K562 (cell line): ENCODE measurements around the gene PLSCR5. TPM values are rescaled to one million over a fixed set of nuclear protein-coding genes. Genes with fewer than 3 reads are reported as not detected.

ENCODE experiments used
- FOXA3 ChIP-seq, 2 experiments: fragments of 450-650 bp in 1 of 2; sonication (generic) in 1 of 2; formaldehyde crosslinking; IDR thresholded peaks in 1 of 2; conservative IDR thresholded peaks in 1 of 2; 2 replicates each; pipeline versions ENCODE4 v1.4.0 to v1.8.0; 2020 to 2022; ENCODE audit warnings: mild to moderate bottlenecking in 2 of 2, missing genetic modification reagents in 1 of 2
- SNIP1 ChIP-seq: fragments of 450-650 bp; IDR thresholded peaks from 2 replicates; pipeline ENCODE4 v1.7.1; 2017; ENCODE audit warnings: low read depth, mild to moderate bottlenecking
- TEAD4 ChIP-seq, 2 experiments: sonication (generic) in 1 of 2; formaldehyde crosslinking in 1 of 2; IDR thresholded peaks; 2 replicates each; pipeline versions ENCODE4 v1.6.1 to v1.8.0; 2012 to 2022; ENCODE audit warnings: borderline replicate concordance in 1 of 2, inconsistent platforms in 1 of 2, low read length in 1 of 2, mild to moderate bottlenecking in 1 of 2, missing genetic modification reagents in 1 of 2
- polyA plus RNA-seq, 8 experiments: library from polyadenylated mRNA; depleted of rRNA in 4 of 8; stranded (reverse) in 5 of 8; unstranded in 3 of 8; fragments of >200 nt; fragmentation: Nextera tagmentation in 2 of 8; fragmentation: Illumina TruSeq in 1 of 8; extraction: Ambion mirVana in 2 of 8; extraction: Trizol in 1 of 8; gene quantifications; 2 replicates each; pipeline versions ENCODE4 v1.2.1 to v1.2.3, GENCODE V29; 2011 to 2014; ENCODE audit warnings: inconsistent platforms in 1 of 8, missing spikeins in 1 of 8
- total RNA-seq, 7 experiments: library from RNA; depleted of rRNA in 6 of 7; stranded (reverse); fragments of >200 nt in 6 of 7; fragmentation: Illumina TruSeq in 2 of 7; extraction: Trizol in 2 of 7; gene quantifications; 2 replicates each; pipeline versions ENCODE4 v1.2.1 to v1.2.3, GENCODE V29; 2011 to 2021; ENCODE audit warnings: low replicate concordance in 1 of 7
- TF ChIP-seq, protein P1 (sequence below): sonication (generic); formaldehyde crosslinking; IDR thresholded peaks from 2 replicates; pipeline ENCODE4 v1.8.0; 2022; ENCODE audit warnings: missing genetic modification reagents, mild to moderate bottlenecking, moderate library complexity, borderline replicate concordance
- TF ChIP-seq, protein P2 (sequence below): sonication (generic); formaldehyde crosslinking; IDR thresholded peaks from 2 replicates; pipeline ENCODE4 v1.8.0; 2023; ENCODE audit warnings: missing genetic modification reagents, mild to moderate bottlenecking, borderline replicate concordance

Gene PLSCR5
- total and polyA plus RNA-seq, 9 of the 15 experiments (the other 6 are each of a cell fraction or from before 2014, with no cell fraction given) = not detected

DNA sequence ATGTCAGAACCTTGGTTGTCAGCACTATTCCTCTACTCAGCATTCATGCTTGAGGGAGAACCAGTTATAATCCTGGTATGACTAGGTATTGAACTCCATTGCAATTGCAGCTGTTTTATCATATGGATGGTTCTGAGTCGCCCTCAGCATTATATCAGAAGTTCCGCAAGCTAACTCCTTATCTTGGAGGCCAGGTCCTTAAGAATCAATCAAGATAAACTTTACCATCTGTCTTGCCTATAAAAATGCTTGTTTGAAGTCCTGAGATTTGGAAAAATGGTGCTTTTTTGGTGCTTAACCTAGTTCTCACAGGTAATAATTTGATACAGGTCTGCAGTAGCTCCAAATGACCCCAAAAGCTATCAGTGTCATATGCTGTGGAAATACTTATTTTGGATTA lies 44.5 kb downstream of the PLSCR5 start (continued):
- peak; percentile 57; the same call in 1 of the 2 replicates for TF ChIP-seq TEAD4 (IDR thresholded peaks at IDR 0.05; ENCODE audit: low read length)
- no peak for TF ChIP-seq TEAD4 (CRISPR knock-in tag; IDR thresholded peaks at IDR 0.05; ENCODE audit: borderline replicate concordance)
- TF ChIP-seq FOXA3 (CRISPR knock-in tag; conservative IDR thresholded peaks at IDR 0.05 in 1 of 2, IDR thresholded peaks at IDR 0.05 in 1 of 2) = 0 out of 4 replicates have a peak, but pooled peaks of 1 of the 2 experiments have one; percentile 19
- TF ChIP-seq SNIP1 = no peak
- TF ChIP-seq, protein P1, sequence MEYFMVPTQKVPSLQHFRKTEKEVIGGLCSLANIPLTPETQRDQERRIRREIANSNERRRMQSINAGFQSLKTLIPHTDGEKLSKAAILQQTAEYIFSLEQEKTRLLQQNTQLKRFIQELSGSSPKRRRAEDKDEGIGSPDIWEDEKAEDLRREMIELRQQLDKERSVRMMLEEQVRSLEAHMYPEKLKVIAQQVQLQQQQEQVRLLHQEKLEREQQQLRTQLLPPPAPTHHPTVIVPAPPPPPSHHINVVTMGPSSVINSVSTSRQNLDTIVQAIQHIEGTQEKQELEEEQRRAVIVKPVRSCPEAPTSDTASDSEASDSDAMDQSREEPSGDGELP = no peak
- TF ChIP-seq, protein P2, sequence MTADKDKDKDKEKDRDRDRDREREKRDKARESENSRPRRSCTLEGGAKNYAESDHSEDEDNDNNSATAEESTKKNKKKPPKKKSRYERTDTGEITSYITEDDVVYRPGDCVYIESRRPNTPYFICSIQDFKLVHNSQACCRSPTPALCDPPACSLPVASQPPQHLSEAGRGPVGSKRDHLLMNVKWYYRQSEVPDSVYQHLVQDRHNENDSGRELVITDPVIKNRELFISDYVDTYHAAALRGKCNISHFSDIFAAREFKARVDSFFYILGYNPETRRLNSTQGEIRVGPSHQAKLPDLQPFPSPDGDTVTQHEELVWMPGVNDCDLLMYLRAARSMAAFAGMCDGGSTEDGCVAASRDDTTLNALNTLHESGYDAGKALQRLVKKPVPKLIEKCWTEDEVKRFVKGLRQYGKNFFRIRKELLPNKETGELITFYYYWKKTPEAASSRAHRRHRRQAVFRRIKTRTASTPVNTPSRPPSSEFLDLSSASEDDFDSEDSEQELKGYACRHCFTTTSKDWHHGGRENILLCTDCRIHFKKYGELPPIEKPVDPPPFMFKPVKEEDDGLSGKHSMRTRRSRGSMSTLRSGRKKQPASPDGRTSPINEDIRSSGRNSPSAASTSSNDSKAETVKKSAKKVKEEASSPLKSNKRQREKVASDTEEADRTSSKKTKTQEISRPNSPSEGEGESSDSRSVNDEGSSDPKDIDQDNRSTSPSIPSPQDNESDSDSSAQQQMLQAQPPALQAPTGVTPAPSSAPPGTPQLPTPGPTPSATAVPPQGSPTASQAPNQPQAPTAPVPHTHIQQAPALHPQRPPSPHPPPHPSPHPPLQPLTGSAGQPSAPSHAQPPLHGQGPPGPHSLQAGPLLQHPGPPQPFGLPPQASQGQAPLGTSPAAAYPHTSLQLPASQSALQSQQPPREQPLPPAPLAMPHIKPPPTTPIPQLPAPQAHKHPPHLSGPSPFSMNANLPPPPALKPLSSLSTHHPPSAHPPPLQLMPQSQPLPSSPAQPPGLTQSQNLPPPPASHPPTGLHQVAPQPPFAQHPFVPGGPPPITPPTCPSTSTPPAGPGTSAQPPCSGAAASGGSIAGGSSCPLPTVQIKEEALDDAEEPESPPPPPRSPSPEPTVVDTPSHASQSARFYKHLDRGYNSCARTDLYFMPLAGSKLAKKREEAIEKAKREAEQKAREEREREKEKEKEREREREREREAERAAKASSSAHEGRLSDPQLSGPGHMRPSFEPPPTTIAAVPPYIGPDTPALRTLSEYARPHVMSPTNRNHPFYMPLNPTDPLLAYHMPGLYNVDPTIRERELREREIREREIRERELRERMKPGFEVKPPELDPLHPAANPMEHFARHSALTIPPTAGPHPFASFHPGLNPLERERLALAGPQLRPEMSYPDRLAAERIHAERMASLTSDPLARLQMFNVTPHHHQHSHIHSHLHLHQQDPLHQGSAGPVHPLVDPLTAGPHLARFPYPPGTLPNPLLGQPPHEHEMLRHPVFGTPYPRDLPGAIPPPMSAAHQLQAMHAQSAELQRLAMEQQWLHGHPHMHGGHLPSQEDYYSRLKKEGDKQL (CRISPR knock-in tag) = no peak
